ENCODE measurements around the gene KCNAB2.

Gene KCNAB2

DNA sequence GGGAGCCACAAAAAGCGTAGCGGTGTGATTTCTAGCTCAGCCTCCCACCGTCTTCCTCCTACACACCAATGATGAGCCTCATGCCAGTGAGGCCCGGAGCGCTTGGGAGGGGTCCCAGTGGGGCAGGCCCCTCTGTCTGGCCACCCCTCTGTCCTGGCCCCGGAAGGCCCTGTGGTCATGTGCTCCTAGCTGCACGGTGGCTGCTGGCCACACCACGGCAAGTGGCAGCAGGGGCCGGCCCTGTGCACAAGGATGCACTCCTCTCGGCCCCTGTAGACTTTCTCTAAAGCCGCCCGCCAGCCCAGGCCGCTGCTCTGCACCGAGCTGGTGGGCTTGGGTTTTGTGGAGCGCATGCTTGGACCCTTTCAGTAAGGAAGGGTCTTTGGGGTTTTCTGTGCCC lies 53.6 kb downstream of the KCNAB2 start:
- TF ChIP-seq ZNF274 (IDR thresholded peaks at IDR 0.05; ENCODE audit: low read depth, low read length) (no peak), SUZ12 (IDR thresholded peaks at IDR 0.05; ENCODE audit: extremely low read depth, insufficient read depth, insufficient read length) (no peak), YY1 (IDR thresholded peaks at IDR 0.05; ENCODE audit: insufficient read depth, insufficient read length) (no peak)
- no peaks in the 10 kb centered on the region for H3K36me3 ChIP-seq (ENCODE audit: insufficient read depth, insufficient read length, low read length)
- H3K4me1 ChIP-seq (ENCODE audit: insufficient read depth, insufficient read length), result no peaks in the 10 kb centered on the region
- no peak overlapping the region for H3K9ac ChIP-seq (ENCODE audit: insufficient read length, low read depth)
- H3K9me3 ChIP-seq (ENCODE audit: insufficient read depth, low read length), result no peaks in the 10 kb centered on the region
- no peak overlapping the region for H3K4me3 ChIP-seq (ENCODE audit: insufficient read length, low read depth)
- DNase-seq (ENCODE audit: low read depth, low spot score), result no peak
- H3K27me3 ChIP-seq (ENCODE audit: insufficient read depth, insufficient read length), result no peaks in the 10 kb centered on the region

GRCh38 chr1:6099787-6100765 lies 54.4 kb downstream of the KCNAB2 start:
- H3K4me1 ChIP-seq (ENCODE audit: insufficient read depth, insufficient read length), result no peaks in the 10 kb centered on the region
- no peaks in the 10 kb centered on the region for H3K9me3 ChIP-seq (ENCODE audit: insufficient read depth, low read length)
- H3K4me3 ChIP-seq (ENCODE audit: insufficient read length, low read depth), result no peak overlapping the region
- no peaks in the 10 kb centered on the region for H3K27me3 ChIP-seq (ENCODE audit: insufficient read depth, insufficient read length)
- no peak overlapping the region for H3K9ac ChIP-seq (ENCODE audit: insufficient read length, low read depth)
- no peaks in the 10 kb centered on the region for H3K36me3 ChIP-seq (ENCODE audit: insufficient read depth, insufficient read length, low read length)
- TF ChIP-seq YY1 (IDR thresholded peaks at IDR 0.05; ENCODE audit: insufficient read depth, insufficient read length), result no peak
- TF ChIP-seq ZNF274 (IDR thresholded peaks at IDR 0.05; ENCODE audit: low read depth, low read length), result no peak
- no peak for TF ChIP-seq SUZ12 (IDR thresholded peaks at IDR 0.05; ENCODE audit: extremely low read depth, insufficient read depth, insufficient read length)
- DNase-seq (ENCODE audit: low read depth, low spot score), result no peak

DNA sequence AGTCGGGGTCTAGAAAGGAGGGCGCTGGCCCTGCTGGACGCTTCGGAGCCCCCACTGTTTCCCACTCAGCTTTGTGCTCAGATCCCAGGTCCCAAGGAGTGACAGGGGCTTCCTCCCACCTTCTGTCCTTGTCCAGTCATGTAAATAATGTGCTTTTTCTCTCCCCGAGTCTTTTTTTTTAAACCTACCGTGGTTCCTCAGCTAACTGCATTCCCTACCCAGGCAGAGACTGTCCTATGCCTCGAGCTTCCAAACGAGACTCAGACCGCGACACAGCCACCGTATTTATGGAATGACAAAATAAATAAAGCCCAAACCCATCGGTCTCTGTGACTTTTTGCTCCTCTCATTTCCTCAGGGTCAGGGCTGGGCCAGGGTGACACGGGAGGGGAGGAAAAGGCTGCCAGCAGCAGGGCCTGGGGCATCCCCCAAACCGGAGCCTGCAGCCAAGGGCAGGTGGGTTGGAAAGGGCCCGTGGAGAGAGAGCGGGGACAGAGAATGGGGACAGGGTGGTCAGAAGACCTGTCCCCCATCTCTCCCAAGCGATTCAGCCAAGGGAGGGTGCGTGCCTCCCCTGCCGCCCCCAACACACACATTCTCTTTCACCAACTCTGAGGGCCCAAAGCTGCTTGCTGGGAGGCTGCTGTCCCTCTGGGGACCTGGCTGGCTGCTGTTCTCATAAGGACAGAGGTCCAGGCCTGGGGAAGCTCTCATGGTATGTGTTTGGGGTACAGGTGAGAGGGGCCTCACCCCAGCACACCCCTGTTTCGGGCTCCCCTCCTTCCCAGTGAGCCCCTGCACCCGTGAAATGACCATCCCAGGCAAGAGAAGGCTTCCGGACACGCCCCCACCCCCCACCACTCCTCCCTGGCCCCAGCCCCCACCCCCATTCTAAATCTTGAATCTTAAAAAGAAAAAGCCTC lies 55.4 kb downstream of the KCNAB2 start:
- Histone ChIP-seq H3K9me3 (ENCODE audit: insufficient read depth, low read length) (no peaks in the 10 kb centered on the region), H3K36me3 (ENCODE audit: insufficient read depth, insufficient read length, low read length) (no peaks in the 10 kb centered on the region), H3K27me3 (ENCODE audit: insufficient read depth, insufficient read length) (no peaks in the 10 kb centered on the region), H3K4me1 (ENCODE audit: insufficient read depth, insufficient read length) (no peaks in the 10 kb centered on the region), H3K9ac (ENCODE audit: insufficient read length, low read depth) (no peak overlapping the region), H3K4me3 (ENCODE audit: insufficient read length, low read depth) (no peak overlapping the region)
- DNase-seq (ENCODE audit: low read depth, low spot score), result no peak
- no peak for TF ChIP-seq ZNF274 (IDR thresholded peaks at IDR 0.05; ENCODE audit: low read depth, low read length)
- no peak for TF ChIP-seq SUZ12 (IDR thresholded peaks at IDR 0.05; ENCODE audit: extremely low read depth, insufficient read depth, insufficient read length)

DNA sequence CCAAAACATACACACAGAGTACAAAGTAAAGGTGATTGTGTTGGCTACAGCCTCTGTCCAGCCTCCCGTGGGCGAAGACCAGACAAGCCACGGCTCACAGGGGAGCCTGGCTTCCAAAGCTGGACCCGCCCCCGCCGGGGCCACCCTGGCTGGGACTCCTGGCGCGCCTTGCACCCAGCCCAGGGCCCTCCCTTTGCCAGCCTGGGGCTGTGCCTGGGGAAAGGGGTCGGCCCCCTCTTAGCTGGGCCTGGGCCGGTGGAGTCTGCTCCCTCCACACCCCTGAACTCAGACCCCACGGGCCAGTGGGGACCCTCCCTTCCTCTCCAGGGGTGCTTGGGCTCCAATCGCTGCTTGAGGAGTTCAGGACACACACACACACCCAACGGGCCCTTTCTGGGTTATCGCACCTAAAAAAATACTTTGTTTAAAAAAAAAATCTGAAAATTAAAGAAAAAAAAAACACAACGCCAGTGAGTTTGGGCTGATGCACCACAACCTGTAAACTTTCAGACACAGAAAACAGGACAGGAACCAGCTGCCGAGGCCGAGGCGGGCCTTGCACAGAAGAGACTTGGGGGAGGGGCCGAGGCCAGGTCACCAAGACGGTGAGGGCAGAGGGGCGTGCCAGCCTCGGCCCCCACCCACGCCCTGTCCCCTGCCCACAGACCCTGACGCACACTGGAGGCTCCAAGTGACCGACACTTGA lies 56.3 kb downstream of the KCNAB2 start:
- Histone ChIP-seq H3K4me3 (ENCODE audit: insufficient read length, low read depth) (no peak overlapping the region), H3K9ac (ENCODE audit: insufficient read length, low read depth) (no peak overlapping the region), H3K9me3 (ENCODE audit: insufficient read depth, low read length) (no peaks in the 10 kb centered on the region), H3K36me3 (ENCODE audit: insufficient read depth, insufficient read length, low read length) (no peaks in the 10 kb centered on the region), H3K27me3 (ENCODE audit: insufficient read depth, insufficient read length) (no peaks in the 10 kb centered on the region), H3K4me1 (ENCODE audit: insufficient read depth, insufficient read length) (no peaks in the 10 kb centered on the region)
- TF ChIP-seq YY1 (IDR thresholded peaks at IDR 0.05; ENCODE audit: insufficient read depth, insufficient read length) (no peak), ZNF274 (IDR thresholded peaks at IDR 0.05; ENCODE audit: low read depth, low read length) (no peak), SUZ12 (IDR thresholded peaks at IDR 0.05; ENCODE audit: extremely low read depth, insufficient read depth, insufficient read length) (no peak)
- no peak for DNase-seq (ENCODE audit: low read depth, low spot score)

DNA sequence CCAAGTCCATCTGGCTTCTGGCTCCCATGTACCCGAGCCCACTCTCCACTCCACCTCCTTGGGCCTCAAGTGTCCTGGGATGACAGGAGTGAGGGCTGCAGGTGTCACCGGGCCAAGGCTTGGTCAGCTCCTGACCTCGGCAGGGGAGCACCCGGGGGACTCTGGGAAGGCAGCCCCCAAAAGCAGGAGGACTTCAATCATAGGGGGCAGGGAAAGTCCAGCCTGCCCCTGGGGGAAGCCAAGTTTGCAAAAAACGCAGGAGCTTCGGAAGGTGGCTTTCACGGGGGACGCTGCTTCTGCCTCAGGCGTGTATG lies 56.8 kb downstream of the KCNAB2 start:
- no peaks in the 10 kb centered on the region for H3K36me3 ChIP-seq (ENCODE audit: insufficient read depth, insufficient read length, low read length)
- no peak for DNase-seq (ENCODE audit: low read depth, low spot score)
- H3K9ac ChIP-seq (ENCODE audit: insufficient read length, low read depth), result no peak overlapping the region
- no peaks in the 10 kb centered on the region for H3K4me1 ChIP-seq (ENCODE audit: insufficient read depth, insufficient read length)
- no peak overlapping the region for H3K4me3 ChIP-seq (ENCODE audit: insufficient read length, low read depth)
- no peaks in the 10 kb centered on the region for H3K27me3 ChIP-seq (ENCODE audit: insufficient read depth, insufficient read length)
- TF ChIP-seq SUZ12 (IDR thresholded peaks at IDR 0.05; ENCODE audit: extremely low read depth, insufficient read depth, insufficient read length) (no peak), YY1 (IDR thresholded peaks at IDR 0.05; ENCODE audit: insufficient read depth, insufficient read length) (no peak), ZNF274 (IDR thresholded peaks at IDR 0.05; ENCODE audit: low read depth, low read length) (no peak)
- H3K9me3 ChIP-seq (ENCODE audit: insufficient read depth, low read length), result no peaks in the 10 kb centered on the region

- Histone ChIP-seq H3K4me3 (ENCODE audit: insufficient read length, low read depth) (no peak overlapping the region), H3K36me3 (ENCODE audit: insufficient read depth, insufficient read length, low read length) (no peaks in the 10 kb centered on the region), H3K4me1 (ENCODE audit: insufficient read depth, insufficient read length) (no peaks in the 10 kb centered on the region), H3K27me3 (ENCODE audit: insufficient read depth, insufficient read length) (peaks cover 3% of the 10 kb centered on the region), H3K9ac (ENCODE audit: insufficient read length, low read depth) (no peak overlapping the region), H3K9me3 (ENCODE audit: insufficient read depth, low read length) (no peaks in the 10 kb centered on the region)
- DNase-seq (ENCODE audit: low read depth, low spot score), result no peak
- TF ChIP-seq YY1 (IDR thresholded peaks at IDR 0.05; ENCODE audit: insufficient read depth, insufficient read length) (no peak), SUZ12 (IDR thresholded peaks at IDR 0.05; ENCODE audit: extremely low read depth, insufficient read depth, insufficient read length) (no peak), ZNF274 (IDR thresholded peaks at IDR 0.05; ENCODE audit: low read depth, low read length) (no peak)
Observed at GRCh38 chr1:6103111-6103853, 57.6 kb downstream of the KCNAB2 start.
